ENCODE measurements around the gene KRTAP4-12. TPM values are rescaled to one million over a fixed set of nuclear protein-coding genes. Genes with fewer than 3 reads are reported as not detected.

Gene KRTAP4-12
- total RNA-seq: not detected in 2 replicates

GRCh38 chr17:41123991-41124371 is at the start of gene KRTAP4-12:
Gene KRTAP4-12, minus strand, starts transcription at chr17:41124182. Its CDS starts 60 bp downstream, at chr17:41124122.

GRCh38 chr17:41168121-41168520 is 44.1 kb upstream of the KRTAP4-12 start, which contains the start of gene KRTAP4-3:
Gene KRTAP4-3, minus strand, starts transcription at chr17:41168221. Its CDS starts 49 bp downstream, at chr17:41168172.

GRCh38 chr17:41160648-41161047 is 36.7 kb upstream of the KRTAP4-12 start, which contains the start of gene KRTAP4-4:
Gene KRTAP4-4, minus strand, starts transcription at chr17:41160748. Its CDS starts 57 bp downstream, at chr17:41160691.

GRCh38 chr17:41149652-41149985 is 25.6 kb upstream of the KRTAP4-12 start, which contains the start of gene KRTAP4-5:
Gene KRTAP4-5, minus strand, starts transcription at chr17:41149825. Its CDS starts 58 bp downstream, at chr17:41149767.

GRCh38 chr17:41140360-41141131 is 16.6 kb upstream of the KRTAP4-12 start, which contains the start of gene KRTAP4-6:
Gene KRTAP4-6, minus strand, starts transcription at chr17:41140544. Its CDS starts 57 bp downstream, at chr17:41140487.

GRCh38 chr17:41117846-41118386 is 6.1 kb downstream of the KRTAP4-12 start, which contains the start of gene KRTAP4-11:
Gene KRTAP4-11, minus strand, starts transcription at chr17:41118373. Its CDS starts 58 bp downstream, at chr17:41118315.

GRCh38 chr17:41105347-41105746 is 18.6 kb downstream of the KRTAP4-12 start, which contains the start of gene KRTAP4-9:
Gene KRTAP4-9, plus strand, starts transcription at chr17:41105389. Its CDS starts 0 bp downstream, at chr17:41105389.

GRCh38 chr17:41101586-41102259 is 22.3 kb downstream of the KRTAP4-12 start, which contains the start of gene KRTAP4-16:
Gene KRTAP4-16, minus strand, starts transcription at chr17:41102209. Its CDS starts 0 bp downstream, at chr17:41102209.

GRCh38 chr17:41098042-41098441 is 25.9 kb downstream of the KRTAP4-12 start, which contains the start of gene KRTAP4-8:
Gene KRTAP4-8, minus strand, starts transcription at chr17:41098142. Its CDS starts 58 bp downstream, at chr17:41098084.

GRCh38 chr17:41084100-41084856 is 39.7 kb downstream of the KRTAP4-12 start, which contains the start of gene KRTAP4-7:
Gene KRTAP4-7, plus strand, starts transcription at chr17:41084150. Its CDS starts 57 bp downstream, at chr17:41084207.

Other genes with a start within 250 kb of the KRTAP4-12 start
- gene KRT20, start 238.9 kb downstream of the KRTAP4-12 start, total RNA-seq: not detected in 2 replicates
- gene KRT23, start 186.5 kb downstream of the KRTAP4-12 start, total RNA-seq: not detected in 2 replicates
- not detected in 2 replicates for gene KRT39, start 157.2 kb downstream of the KRTAP4-12 start, total RNA-seq
- not detected in 2 replicates for gene KRT40, start 139.9 kb downstream of the KRTAP4-12 start, total RNA-seq
- not detected in 2 replicates for gene KRTAP3-3, start 130.0 kb downstream of the KRTAP4-12 start, total RNA-seq
- gene KRTAP3-2, start 124.3 kb downstream of the KRTAP4-12 start, total RNA-seq: not detected in 2 replicates
- not detected in 2 replicates for gene KRTAP3-1, start 115.1 kb downstream of the KRTAP4-12 start, total RNA-seq
- gene KRTAP1-5, start 97.0 kb downstream of the KRTAP4-12 start, total RNA-seq: 1.1 and 1.6 TPM in 2 replicates
- not detected in 2 replicates for gene KRTAP1-4, start 94.0 kb downstream of the KRTAP4-12 start, total RNA-seq
- gene KRTAP1-3, start 89.3 kb downstream of the KRTAP4-12 start, total RNA-seq: not detected in 2 replicates
- not detected in 2 replicates for gene KRTAP1-1, start 82.7 kb downstream of the KRTAP4-12 start, total RNA-seq
- not detected in 2 replicates for gene KRTAP2-1, start 76.9 kb downstream of the KRTAP4-12 start, total RNA-seq
- not detected in 2 replicates for gene KRTAP2-2, start 69.0 kb downstream of the KRTAP4-12 start, total RNA-seq
- not detected in 2 replicates for gene KRTAP2-3, start 64.1 kb downstream of the KRTAP4-12 start, total RNA-seq
- gene KRTAP2-4, start 58.3 kb downstream of the KRTAP4-12 start, total RNA-seq: not detected in 2 replicates
- gene KRTAP4-7, start 40.0 kb downstream of the KRTAP4-12 start, total RNA-seq: not detected in 2 replicates
- not detected in 2 replicates for gene KRTAP4-8, start 26.0 kb downstream of the KRTAP4-12 start, total RNA-seq
- not detected in 2 replicates for gene KRTAP4-16, start 22.0 kb downstream of the KRTAP4-12 start, total RNA-seq
- gene KRTAP4-9, start 18.8 kb downstream of the KRTAP4-12 start, total RNA-seq: not detected in 2 replicates
- not detected in 2 replicates for gene KRTAP4-11, start 5.8 kb downstream of the KRTAP4-12 start, total RNA-seq
- not detected in 2 replicates for gene KRTAP4-6, start 16.4 kb upstream of the KRTAP4-12 start, total RNA-seq
- gene KRTAP4-5, start 25.6 kb upstream of the KRTAP4-12 start, total RNA-seq: not detected in 2 replicates
- gene KRTAP4-4, start 36.6 kb upstream of the KRTAP4-12 start, total RNA-seq: not detected in 2 replicates
- gene KRTAP4-3, start 44.0 kb upstream of the KRTAP4-12 start, total RNA-seq: not detected in 2 replicates
- not detected in 2 replicates for gene KRTAP4-2, start 54.0 kb upstream of the KRTAP4-12 start, total RNA-seq
- not detected in 2 replicates for gene KRTAP4-1, start 60.7 kb upstream of the KRTAP4-12 start, total RNA-seq
- not detected in 2 replicates for gene KRTAP9-1, start 65.7 kb upstream of the KRTAP4-12 start, total RNA-seq
- not detected in 2 replicates for gene KRTAP9-2, start 102.5 kb upstream of the KRTAP4-12 start, total RNA-seq
- gene KRTAP9-3, start 108.3 kb upstream of the KRTAP4-12 start, total RNA-seq: not detected in 2 replicates
- gene KRTAP9-8, start 113.8 kb upstream of the KRTAP4-12 start, total RNA-seq: not detected in 2 replicates
- not detected in 2 replicates for gene KRTAP9-4, start 125.5 kb upstream of the KRTAP4-12 start, total RNA-seq
- gene KRTAP9-9, start 131.2 kb upstream of the KRTAP4-12 start, total RNA-seq: not detected in 2 replicates
- not detected in 2 replicates for gene KRTAP9-6, start 141.2 kb upstream of the KRTAP4-12 start, total RNA-seq
- not detected in 2 replicates for gene KRTAP9-7, start 151.5 kb upstream of the KRTAP4-12 start, total RNA-seq
- gene KRTAP29-1, start 178.7 kb upstream of the KRTAP4-12 start, total RNA-seq: not detected in 2 replicates
- not detected in 2 replicates for gene KRTAP16-1, start 185.1 kb upstream of the KRTAP4-12 start, total RNA-seq
- gene KRTAP17-1, start 191.5 kb upstream of the KRTAP4-12 start, total RNA-seq: not detected in 2 replicates
- gene KRT33A, start 226.6 kb upstream of the KRTAP4-12 start, total RNA-seq: not detected in 2 replicates
- not detected in 2 replicates for gene KRT33B, start 245.6 kb upstream of the KRTAP4-12 start, total RNA-seq

Data from subcutaneous preadipocyte (primary cell).